ENCODE data around the gene THSD4. TPM values are rescaled to one million over a fixed set of nuclear protein-coding genes. Genes with fewer than 3 reads are reported as not detected.
A peak's percentile ranks its signal among the peaks of the same experiment; 100 is the strongest.
"Not testable (repeated sequence)": the region's sequence is repeated elsewhere in the genome, so short reads cannot be mapped to it uniquely, and the experiment has no call there.

THSD4 gene
- total RNA-seq, 4 donors from 2014 or later: 23.0 to 68.5 (median 48.6) TPM

DNA sequence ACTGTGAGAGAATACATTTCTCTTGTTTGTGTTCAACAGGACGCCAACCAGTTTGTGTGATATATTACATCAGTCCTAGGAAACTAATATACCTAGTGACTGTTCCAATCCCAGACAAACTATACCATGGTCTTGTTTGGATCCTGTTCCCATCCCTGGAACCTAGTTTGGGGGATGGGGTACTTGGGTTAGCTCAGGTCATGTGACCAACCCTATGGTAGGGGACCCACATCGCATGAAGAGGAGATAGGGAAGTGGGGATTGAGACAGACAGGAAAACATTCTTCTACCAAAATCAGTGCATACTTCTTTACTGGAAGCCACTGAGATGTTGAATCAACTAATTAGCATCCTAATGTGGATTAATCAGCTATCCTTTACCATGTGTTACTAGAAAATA is 146.1 kb downstream of the THSD4 start:
- no peak for DNase-seq
- 96 to 97% methylated on average over 2 of the region's 2 CpGs for WGBS, 2 donors
- Histone ChIP-seq H3K27me3 (no peaks in the 10 kb centered on the region), H3K4me3 (replicated peaks in 1 of 3) (no peak overlapping the region), H3K27ac (no peak overlapping the region), H3K4me1 (peaks cover 0 to 5% of the 10 kb centered on the region in 2 donors), H3K9me3 (no peaks in the 10 kb centered on the region), H3K36me3 (no peaks in the 10 kb centered on the region)
- intact Hi-C loops (cut with DNase I): no loop called here
- TF ChIP-seq POLR2A (IDR thresholded peaks at IDR 0.05): no peak
- TF ChIP-seq, protein P1, sequence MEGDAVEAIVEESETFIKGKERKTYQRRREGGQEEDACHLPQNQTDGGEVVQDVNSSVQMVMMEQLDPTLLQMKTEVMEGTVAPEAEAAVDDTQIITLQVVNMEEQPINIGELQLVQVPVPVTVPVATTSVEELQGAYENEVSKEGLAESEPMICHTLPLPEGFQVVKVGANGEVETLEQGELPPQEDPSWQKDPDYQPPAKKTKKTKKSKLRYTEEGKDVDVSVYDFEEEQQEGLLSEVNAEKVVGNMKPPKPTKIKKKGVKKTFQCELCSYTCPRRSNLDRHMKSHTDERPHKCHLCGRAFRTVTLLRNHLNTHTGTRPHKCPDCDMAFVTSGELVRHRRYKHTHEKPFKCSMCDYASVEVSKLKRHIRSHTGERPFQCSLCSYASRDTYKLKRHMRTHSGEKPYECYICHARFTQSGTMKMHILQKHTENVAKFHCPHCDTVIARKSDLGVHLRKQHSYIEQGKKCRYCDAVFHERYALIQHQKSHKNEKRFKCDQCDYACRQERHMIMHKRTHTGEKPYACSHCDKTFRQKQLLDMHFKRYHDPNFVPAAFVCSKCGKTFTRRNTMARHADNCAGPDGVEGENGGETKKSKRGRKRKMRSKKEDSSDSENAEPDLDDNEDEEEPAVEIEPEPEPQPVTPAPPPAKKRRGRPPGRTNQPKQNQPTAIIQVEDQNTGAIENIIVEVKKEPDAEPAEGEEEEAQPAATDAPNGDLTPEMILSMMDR (IDR thresholded peaks at IDR 0.05): no peak

DNA sequence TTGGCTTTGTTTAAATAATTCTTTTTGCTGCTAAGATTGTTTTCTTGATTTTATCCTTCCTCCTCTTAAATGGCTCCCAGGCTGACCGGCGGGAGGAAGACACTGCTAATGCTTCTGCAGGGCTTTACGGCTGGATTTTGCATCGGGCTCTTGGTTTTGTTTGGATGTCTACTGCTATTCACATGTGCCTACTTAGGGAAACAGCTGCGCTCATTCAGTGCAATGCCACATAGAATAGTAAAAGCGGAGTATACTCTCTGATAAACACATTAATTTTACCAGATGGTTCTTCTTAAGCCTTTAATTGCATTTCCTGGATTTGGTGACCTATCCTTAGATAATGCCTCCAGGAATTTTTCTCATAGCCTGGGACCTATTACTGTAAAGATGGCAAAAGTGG is 146.6 kb downstream of the THSD4 start:
- DNase-seq: no peak
- H3K27me3 ChIP-seq: no peaks in the 10 kb centered on the region
- 57 to 65% methylated on average over 6 of the region's 6 CpGs for WGBS, 2 donors
- TF ChIP-seq, protein P1 (IDR thresholded peaks at IDR 0.05): no peak
- TF ChIP-seq POLR2A (IDR thresholded peaks at IDR 0.05): no peak
- H3K4me1 ChIP-seq: peaks cover 0 to 6% of the 10 kb centered on the region in 2 donors
- intact Hi-C loops (cut with DNase I): no loop called here
- no peaks in the 10 kb centered on the region for H3K36me3 ChIP-seq
- H3K9me3 ChIP-seq: no peaks in the 10 kb centered on the region
- H3K27ac ChIP-seq: no peak overlapping the region
- no peak overlapping the region for H3K4me3 ChIP-seq (replicated peaks in 1 of 3)

DNA sequence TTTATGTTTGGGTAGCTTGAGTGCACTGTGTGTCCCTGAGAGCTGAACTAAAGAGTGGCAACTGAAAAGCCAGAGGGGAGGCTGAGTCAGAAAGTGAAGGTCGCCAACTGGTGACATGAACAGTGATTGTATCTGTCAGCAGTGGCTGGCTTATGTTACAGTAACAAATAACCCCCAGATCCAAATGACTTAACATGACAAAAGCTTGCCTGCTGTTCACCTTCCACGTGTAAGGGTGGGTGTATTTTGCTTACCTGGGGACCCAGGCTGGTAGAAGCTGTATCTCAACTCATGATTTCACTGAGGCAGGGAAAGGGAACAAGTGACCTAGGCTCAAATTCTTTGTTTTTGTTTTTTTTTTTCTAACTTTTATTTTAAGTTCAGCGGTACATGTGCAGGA is 147.3 kb downstream of the THSD4 start:
- H3K4me3 ChIP-seq (replicated peaks in 1 of 3): no peak overlapping the region
- H3K4me1 ChIP-seq: peaks cover 0 to 6% of the 10 kb centered on the region in 2 donors
- TF ChIP-seq POLR2A (IDR thresholded peaks at IDR 0.05): no peak
- TF ChIP-seq, protein P1 (IDR thresholded peaks at IDR 0.05): no peak
- H3K9me3 ChIP-seq: no peaks in the 10 kb centered on the region
- H3K27me3 ChIP-seq: no peaks in the 10 kb centered on the region
- intact Hi-C loops (cut with DNase I): no loop called here
- 64 to 75% methylated on average over 3 of the region's 3 CpGs for WGBS, 2 donors
- no peak for DNase-seq
- H3K27ac ChIP-seq: no peak overlapping the region
- H3K36me3 ChIP-seq: no peaks in the 10 kb centered on the region

DNA sequence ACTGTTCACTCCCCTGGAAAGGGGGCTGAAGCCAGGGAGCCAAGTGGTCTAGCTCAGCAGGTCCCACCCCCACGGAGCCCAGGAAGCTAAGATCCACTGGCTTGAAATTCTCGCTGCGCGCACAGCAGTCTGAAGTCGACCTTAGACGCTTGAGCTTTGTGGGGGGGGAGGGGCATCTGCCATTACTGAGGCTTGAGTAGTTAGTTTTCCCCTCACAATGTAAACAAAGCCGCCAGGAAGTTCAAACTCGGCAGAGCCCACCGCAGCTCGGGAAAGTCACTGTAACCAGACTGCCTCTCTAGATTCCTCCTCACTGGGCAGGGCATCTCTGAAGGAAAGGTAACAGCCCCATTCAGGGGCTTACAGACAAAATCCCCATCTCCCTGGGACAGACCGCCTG is 150.3 kb downstream of the THSD4 start:
- H3K27me3 ChIP-seq; intact Hi-C loops (cut with DNase I); H3K4me3 ChIP-seq (replicated peaks in 1 of 3); H3K36me3 ChIP-seq; H3K4me1 ChIP-seq; H3K27ac ChIP-seq; H3K9me3 ChIP-seq: not testable (repeated sequence)
- DNase-seq: peak in 1 of 2 donors; percentile 13
- 35 to 43% methylated on average over 6 to 10 of the region's 11 CpGs for WGBS, 2 donors

DNA sequence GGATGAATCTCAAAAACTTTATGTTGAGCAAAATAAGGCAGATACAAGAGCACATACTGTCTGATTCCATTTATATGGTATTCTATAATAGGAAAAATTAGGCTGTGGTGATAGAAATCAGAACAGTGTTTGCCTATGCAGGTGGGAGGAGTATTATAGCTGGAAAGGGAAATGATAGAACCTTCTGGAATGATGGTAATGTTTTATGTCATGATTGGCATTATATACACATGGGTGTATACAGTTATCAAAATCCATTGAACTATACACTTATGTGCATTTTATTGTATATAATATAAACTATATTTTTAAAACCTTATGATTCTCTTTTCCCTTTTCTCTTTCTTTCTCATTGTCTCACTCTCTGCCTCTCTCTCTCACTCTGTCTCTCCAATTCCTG is 156.1 kb downstream of the THSD4 start:
- H3K27me3 ChIP-seq: no peaks in the 10 kb centered on the region
- no peak for TF ChIP-seq POLR2A (IDR thresholded peaks at IDR 0.05)
- TF ChIP-seq, protein P1 (IDR thresholded peaks at IDR 0.05): no peak
- H3K36me3 ChIP-seq: no peaks in the 10 kb centered on the region
- H3K4me1 ChIP-seq: peaks cover 0 to 2% of the 10 kb centered on the region in 2 donors
- H3K4me3 ChIP-seq (replicated peaks in 1 of 3): no peak overlapping the region
- intact Hi-C loops (cut with DNase I): no loop called here
- no peaks in the 10 kb centered on the region for H3K9me3 ChIP-seq
- no peak for DNase-seq
- H3K27ac ChIP-seq: no peak overlapping the region

DNA sequence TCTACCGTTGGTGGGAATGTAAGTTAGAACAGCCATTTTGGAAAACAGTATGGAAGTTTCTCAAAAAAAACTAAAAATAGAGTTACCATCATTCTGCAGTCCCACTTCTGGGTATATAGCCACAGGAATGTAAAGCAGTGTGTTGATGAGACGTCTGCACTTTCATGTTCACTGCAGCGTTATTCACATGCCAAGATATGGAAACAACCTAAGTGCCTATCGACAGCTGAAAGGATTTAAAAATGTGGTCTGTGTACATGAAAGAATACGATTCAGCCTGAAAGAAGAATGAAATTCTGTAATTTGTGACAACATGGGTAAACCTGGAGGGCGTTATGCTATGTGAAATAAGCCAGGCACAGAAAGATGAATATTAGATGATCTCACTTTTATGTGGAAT is 157.7 kb downstream of the THSD4 start:
- Histone ChIP-seq H3K27ac (no peak overlapping the region), H3K4me1 (peaks cover under 1 to 2% of the 10 kb centered on the region in 2 donors), H3K9me3 (no peaks in the 10 kb centered on the region), H3K27me3 (no peaks in the 10 kb centered on the region), H3K4me3 (replicated peaks in 1 of 3) (no peak overlapping the region), H3K36me3 (no peaks in the 10 kb centered on the region)
- no peak for DNase-seq
- WGBS, 2 donors: 81 to 85% methylated on average over 6 of the region's 6 CpGs
- no peak for TF ChIP-seq POLR2A (IDR thresholded peaks at IDR 0.05)
- TF ChIP-seq, protein P1 (IDR thresholded peaks at IDR 0.05): no peak
- intact Hi-C loops (cut with DNase I): no loop called here

All from thyroid gland (tissue), 4 donors.